Panc1 (cell line): ENCODE results near the gene KLHL15. TPM values are rescaled to one million over a fixed set of nuclear protein-coding genes. Genes with fewer than 3 reads are reported as not detected.
"Not testable (repeated sequence)": the region's sequence is repeated elsewhere in the genome, so short reads cannot be mapped to it uniquely, and the experiment has no call there.

Experiments
- ATAC-seq: fragments of 200-7000 bp; cut with Tn5 transposase; 2 replicates; pipeline ENCODE4 v1.9.1; 2020; ENCODE audit warnings: mild to moderate bottlenecking, moderate library complexity
- BruUV-seq: library from RNA; stranded (reverse); fragments of 400-500 nt; replicated peaks from 2 replicates; lab custom pipeline; 2021; lab: Mats Ljungman, UMichigan
- CTCF ChIA-PET: fragments of 300-600 bp; sonication (Branson Sonifier 250); formaldehyde crosslinking; loops from one replicate; lab custom pipeline; 2022; ENCODE audit warnings: antibody characterized with exemption; lab: Charles Lee
- POLR2A ChIA-PET: fragments of 300-600 bp; sonication (Branson Sonifier 250); formaldehyde crosslinking; loops from one replicate; lab custom pipeline; 2022; ENCODE audit warnings: antibody characterized with exemption; lab: Charles Lee
- DNase-seq: peaks from one replicate; pipeline ENCODE4 v3.0.0-alpha.2; 2010; ENCODE audit warnings: low read depth, low spot score
- H3K27ac ChIP-seq: 2 replicates; pipeline ENCODE4 v1.5.1; 2011; ENCODE audit warnings: mild to moderate bottlenecking, low read length, inconsistent platforms
- H3K27me3 ChIP-seq: fragments of 200-500 bp; sonication (Bioruptor generic); 2 replicates; pipeline ENCODE4 v1.6.0; 2014; ENCODE audit warnings: low read length, inconsistent platforms; ENCODE audit not compliant: control insufficient read depth, insufficient read depth
- H3K36me3 ChIP-seq: fragments of 200-500 bp; sonication (Bioruptor generic); 2 replicates; pipeline ENCODE4 v1.5.1; 2014; ENCODE audit warnings: inconsistent platforms, mild to moderate bottlenecking, low read length, moderate library complexity; ENCODE audit not compliant: control insufficient read depth, insufficient read depth
- H3K4me1 ChIP-seq: 2 replicates; pipeline ENCODE4 v1.5.1; 2011; ENCODE audit warnings: inconsistent platforms, mild to moderate bottlenecking, low read length, moderate library complexity; ENCODE audit not compliant: control insufficient read depth, insufficient read depth
- H3K4me3 ChIP-seq, 2 experiments: 2 replicates each; pipeline ENCODE4 v1.5.1; 2011 to 2012; ENCODE audit warnings: low read depth in 2 of 2, low read length in 2 of 2, mild to moderate bottlenecking in 2 of 2, inconsistent platforms in 1 of 2, moderate library complexity in 1 of 2
- H3K9me3 ChIP-seq: fragments of 200-500 bp; sonication (Bioruptor generic); 2 replicates; pipeline ENCODE4 v1.5.1; 2014; ENCODE audit warnings: low read depth, mild to moderate bottlenecking, inconsistent platforms, low read length, moderate library complexity; ENCODE audit not compliant: control insufficient read depth, insufficient read depth
- CTCF ChIP-seq: fragments of 450-650 bp; IDR thresholded peaks from 2 replicates; pipeline ENCODE4 v1.5.1; 2017; ENCODE audit warnings: mild to moderate bottlenecking
- POLR2AphosphoS5 ChIP-seq: IDR thresholded peaks from 2 replicates; pipeline ENCODE4 v1.6.1; 2012; ENCODE audit warnings: mild to moderate bottlenecking, low read depth, low read length, moderate library complexity
- REST ChIP-seq, 2 experiments: IDR thresholded peaks; 2 replicates each; pipeline ENCODE4 v1.6.1; 2011 to 2012; ENCODE audit warnings: low read depth in 2 of 2, control low read depth in 1 of 2, low read length in 1 of 2, mild to moderate bottlenecking in 1 of 2, moderate library complexity in 1 of 2; ENCODE audit not compliant: insufficient read depth in 1 of 2
- SIN3A ChIP-seq: IDR thresholded peaks from 2 replicates; pipeline ENCODE4 v1.6.1; 2012; ENCODE audit warnings: low read depth, mild to moderate bottlenecking, low read length, moderate library complexity, borderline replicate concordance; ENCODE audit not compliant: insufficient read depth
- TCF7L2 ChIP-seq: IDR thresholded peaks from 2 replicates; pipeline ENCODE4 v1.6.1; 2011; ENCODE audit warnings: mild to moderate bottlenecking, low read depth, low read length, inconsistent platforms
- in situ Hi-C: cut with HindIII; loops from 2 replicates; pipeline ENCODE4 v1.10.0; 2016; ENCODE audit warnings: low sequenced_read_pairs, low pct_unique_long_range_greater_than_20kb
- intact Hi-C: fragments of 100-400 bp; cut with micrococcal nuclease; formaldehyde crosslinking; loops from one replicate; pipeline ENCODE4 v1.10.0; 2022; ENCODE audit not compliant: unreplicated experiment
- total RNA-seq: library from RNA; stranded (reverse); gene quantifications from one replicate; pipeline ENCODE4 v1.2.1, GENCODE V29; 2021; ENCODE audit not compliant: unreplicated experiment

KLHL15 gene
- total RNA-seq, 1 experiment from 2014 or later: 9.6 TPM

GRCh38 chrX:23978491-23978890 is 48.5 kb downstream of the KLHL15 start:
- ChIA-PET POLR2A (no interaction called here), CTCF (no interaction called here)
- no peak for ATAC-seq
- in situ Hi-C loops (no loop called here), intact Hi-C loops (no loop called here)
- Histone ChIP-seq H3K27me3 (no peaks in the 10 kb centered on the region), H3K4me3 (no peak overlapping the region), H3K4me1 (no peaks in the 10 kb centered on the region), H3K27ac (no peak overlapping the region), H3K36me3 (no peaks in the 10 kb centered on the region; the same call in 1 of the 2 replicates), H3K9me3 (no peaks in the 10 kb centered on the region)
- TF ChIP-seq CTCF (no peak), POLR2AphosphoS5 (no peak), REST (IDR thresholded peaks at IDR 0.05; ENCODE audit: insufficient read depth in 1 of 2, low read depth in 2 of 2, low read length in 1 of 2) (no peak), SIN3A (no peak), TCF7L2 (no peak)
- no TSS peak for BruUV-seq
- DNase-seq: no peak

DNA sequence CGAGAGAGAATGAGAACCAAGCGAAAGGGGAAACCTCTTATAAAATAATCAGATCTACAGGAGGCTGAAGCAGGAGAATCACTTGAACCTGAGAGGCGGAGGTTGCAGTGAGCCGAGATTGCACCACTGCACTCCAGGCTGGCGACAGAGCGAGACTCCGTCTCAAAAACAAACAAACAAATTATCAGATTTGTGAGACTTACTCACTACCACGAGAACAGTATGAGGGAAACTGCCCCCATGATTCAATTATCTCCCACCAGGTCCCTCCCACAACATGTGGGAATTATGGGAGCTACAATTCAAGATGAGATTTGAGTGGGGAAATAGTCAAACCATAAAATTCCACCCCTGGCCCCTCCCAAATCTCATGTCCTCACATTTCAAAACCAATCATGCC is 61.4 kb downstream of the KLHL15 start:
- POLR2A ChIA-PET, H3K9me3 ChIP-seq, H3K27me3 ChIP-seq, CTCF ChIA-PET, H3K4me3 ChIP-seq, H3K36me3 ChIP-seq, intact Hi-C loops, in situ Hi-C loops, H3K4me1 ChIP-seq, H3K27ac ChIP-seq, DNase-seq, ATAC-seq, BruUV-seq: not testable (repeated sequence)

GRCh38 chrX:23964191-23964590 is 62.8 kb downstream of the KLHL15 start:
- H3K4me3 ChIP-seq: no peak overlapping the region
- TF ChIP-seq TCF7L2 (no peak), SIN3A (no peak), REST (IDR thresholded peaks at IDR 0.05; ENCODE audit: insufficient read depth in 1 of 2, low read depth in 2 of 2, low read length in 1 of 2) (no peak), POLR2AphosphoS5 (no peak), CTCF (no peak)
- in situ Hi-C loops: no loop called here
- no peaks in the 10 kb centered on the region for H3K36me3 ChIP-seq
- no peaks in the 10 kb centered on the region for H3K27me3 ChIP-seq
- ATAC-seq (no peak), DNase-seq (no peak)
- H3K27ac ChIP-seq: no peak overlapping the region
- no peaks in the 10 kb centered on the region for H3K9me3 ChIP-seq
- BruUV-seq: no TSS peak
- CTCF ChIA-PET: no interaction called here
- no peaks in the 10 kb centered on the region for H3K4me1 ChIP-seq
- intact Hi-C loops: no loop called here
- POLR2A ChIA-PET: no interaction called here
